ENCODE data around the gene ARSA.
"Not testable (repeated sequence)": the region's sequence is repeated elsewhere in the genome, so short reads cannot be mapped to it uniquely, and the experiment has no call there.

Gene ARSA

GRCh38 chr22:50621356-50621880 is 6.5 kb downstream of the ARSA start:
- peak overlapping the region; percentile 55; the same call in 1 of the 2 replicates for H3K4me3 ChIP-seq (ENCODE audit: low read length)
- TF ChIP-seq ZNF274 (IDR thresholded peaks at IDR 0.05; ENCODE audit: low read depth, low read length) = no peak

GRCh38 chr22:50620593-50621355 is 7.2 kb downstream of the ARSA start:
- TF ChIP-seq ZNF274 (IDR thresholded peaks at IDR 0.05; ENCODE audit: low read depth, low read length) = no peak
- peak overlapping the region; percentile 55; the same call in 1 of the 2 replicates for H3K4me3 ChIP-seq (ENCODE audit: low read length)

- H3K4me3 ChIP-seq (ENCODE audit: low read length) = not testable (repeated sequence)
These were observed 13.7 kb downstream of the ARSA start for GRCh38 chr22:50614296-50614695.

DNA sequence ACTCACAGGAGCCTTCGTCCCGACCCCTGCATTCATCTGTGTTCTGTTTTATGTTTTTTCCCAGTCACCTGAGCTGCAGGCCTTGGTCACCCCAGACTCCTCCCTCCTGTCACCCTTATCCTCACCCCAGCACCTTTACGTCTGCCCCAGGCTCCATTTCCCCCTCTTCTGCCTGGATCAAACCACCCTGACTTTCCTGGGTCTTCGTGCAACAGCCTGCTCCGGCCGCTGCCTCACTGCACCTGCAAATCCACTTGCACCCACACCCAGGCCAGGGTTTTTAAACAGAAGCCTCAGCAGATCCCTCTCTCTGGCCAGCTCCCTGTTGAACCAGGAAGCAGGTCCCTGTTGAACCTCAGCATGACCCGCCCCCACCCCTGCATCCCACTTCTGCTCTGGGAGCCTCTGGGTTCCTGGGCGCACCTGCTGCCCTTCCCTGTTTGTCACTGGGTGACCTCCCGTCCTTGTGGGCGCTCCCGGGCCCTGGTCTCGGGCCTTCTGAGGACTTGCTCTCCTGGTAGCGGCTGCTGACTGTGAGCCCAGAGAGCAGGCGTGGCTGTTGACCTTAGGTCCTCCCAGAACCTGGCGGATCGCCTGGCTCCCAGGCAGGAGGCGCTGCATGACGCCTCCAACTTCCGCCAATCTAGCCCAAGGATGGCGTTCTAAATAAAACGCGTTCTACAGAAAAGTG is 14.5 kb downstream of the ARSA start:
- no peak for TF ChIP-seq ZNF274 (IDR thresholded peaks at IDR 0.05; ENCODE audit: low read depth, low read length)
- H3K4me3 ChIP-seq (ENCODE audit: low read length) = no peak overlapping the region

- no peak overlapping the region for H3K4me3 ChIP-seq (ENCODE audit: low read length)
- no peak for TF ChIP-seq ZNF274 (IDR thresholded peaks at IDR 0.05; ENCODE audit: low read depth, low read length)
These were observed 15.3 kb downstream of the ARSA start for GRCh38 chr22:50612528-50613221.

GRCh38 chr22:50612168-50612527 is 15.8 kb downstream of the ARSA start:
- no peak for TF ChIP-seq ZNF274 (IDR thresholded peaks at IDR 0.05; ENCODE audit: low read depth, low read length)

DNA sequence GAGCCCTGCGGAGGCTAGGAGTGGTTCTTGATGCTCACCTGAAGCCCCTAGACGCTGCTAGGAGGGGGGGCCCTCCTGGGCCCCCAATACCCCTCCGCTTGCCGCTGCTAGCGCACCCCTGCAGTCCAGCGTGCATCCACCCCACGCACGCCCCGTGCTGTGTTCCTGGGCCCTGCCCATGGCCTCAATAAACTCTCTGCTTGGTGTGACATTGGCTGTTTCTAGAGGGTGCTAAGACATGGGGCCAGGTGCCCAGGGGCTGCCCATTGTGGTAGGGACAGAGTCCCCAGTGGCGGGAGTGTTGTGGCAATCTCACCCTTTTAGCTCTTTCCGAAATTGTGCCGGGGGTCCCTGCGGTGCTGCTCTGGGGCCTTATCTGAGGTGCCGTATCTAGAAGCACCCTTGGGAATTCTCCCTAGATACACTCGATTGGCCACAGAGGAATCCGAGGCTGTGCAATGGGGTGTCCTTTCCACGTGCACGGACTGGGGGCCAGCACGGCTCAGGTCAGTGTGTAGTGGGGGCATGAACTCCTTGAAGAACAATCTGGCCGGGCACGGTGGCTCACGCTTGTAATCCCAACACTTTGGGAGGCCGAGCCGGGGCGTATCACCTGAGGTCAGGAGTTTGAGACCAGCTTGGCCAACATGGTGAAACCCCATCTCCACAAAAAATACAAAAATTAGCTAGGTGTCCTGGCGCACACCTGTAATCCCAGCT is 16.5 kb downstream of the ARSA start:
- no peak for TF ChIP-seq ZNF274 (IDR thresholded peaks at IDR 0.05; ENCODE audit: low read depth, low read length)

More at GRCh38 chr22:50612168-50612527, 15.8 kb downstream of the ARSA start:
- no peak overlapping the region for H3K4me3 ChIP-seq (ENCODE audit: low read length)

GRCh38 chr22:50610581-50610980 is 17.4 kb downstream of the ARSA start:
- H3K4me3 ChIP-seq (ENCODE audit: low read length) = no peak overlapping the region
- no peak for TF ChIP-seq ZNF274 (IDR thresholded peaks at IDR 0.05; ENCODE audit: low read depth, low read length)

More for the DNA sequence above, 16.5 kb downstream of the ARSA start:
- no peak overlapping the region for H3K4me3 ChIP-seq (ENCODE audit: low read length)

- H3K4me3 ChIP-seq (ENCODE audit: low read length) = no peak overlapping the region
- no peak for TF ChIP-seq ZNF274 (IDR thresholded peaks at IDR 0.05; ENCODE audit: low read depth, low read length)
These were observed 17.9 kb downstream of the ARSA start for GRCh38 chr22:50610041-50610451.

GRCh38 chr22:50609599-50609998 is 18.4 kb downstream of the ARSA start:
- no peak for TF ChIP-seq ZNF274 (IDR thresholded peaks at IDR 0.05; ENCODE audit: low read depth, low read length)
- no peak overlapping the region for H3K4me3 ChIP-seq (ENCODE audit: low read length)

DNA sequence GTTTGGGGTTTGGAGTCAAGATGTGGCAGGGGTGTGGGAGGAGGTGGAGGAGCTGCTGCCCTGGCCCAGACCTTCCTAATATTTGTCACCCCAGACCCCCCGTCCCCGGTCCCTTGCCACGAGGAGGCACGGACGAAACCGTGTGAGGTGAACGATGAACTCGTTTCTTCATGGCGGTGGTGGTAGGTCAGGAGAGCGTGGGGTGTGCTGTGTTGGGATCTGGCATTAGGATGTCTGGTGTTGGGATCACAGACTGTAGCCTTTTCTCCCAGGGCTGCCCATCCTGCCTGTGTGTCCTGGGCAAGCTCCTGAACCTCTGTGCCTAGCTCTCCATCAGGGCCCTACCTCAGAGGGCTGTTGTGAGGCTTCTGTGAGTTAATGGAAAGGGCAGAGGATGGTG is 19.0 kb downstream of the ARSA start:
- TF ChIP-seq ZNF274 (IDR thresholded peaks at IDR 0.05; ENCODE audit: low read depth, low read length) = no peak
- no peak overlapping the region for H3K4me3 ChIP-seq (ENCODE audit: low read length)

GRCh38 chr22:50608058-50608840 is 19.7 kb downstream of the ARSA start:
- not testable (repeated sequence) for H3K4me3 ChIP-seq (ENCODE audit: low read length)

DNA sequence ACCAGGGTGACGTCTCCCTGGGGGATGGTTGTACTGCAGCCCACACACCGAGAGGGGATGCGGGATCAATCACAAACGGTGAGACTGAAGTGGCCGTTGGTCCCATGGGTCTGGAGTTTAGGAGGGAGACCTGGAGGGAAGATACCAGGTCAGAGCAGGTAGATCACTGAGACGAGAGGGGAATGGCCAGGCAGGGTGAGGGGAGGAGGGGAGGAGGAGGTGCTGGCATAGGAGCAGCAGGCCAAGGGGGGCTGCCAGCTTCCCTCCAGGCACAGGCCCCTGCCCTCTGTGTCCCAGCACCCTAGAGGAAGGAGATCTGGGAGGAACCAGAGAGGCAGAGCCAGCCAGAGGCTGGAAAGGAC is 20.3 kb downstream of the ARSA start:
- no peak overlapping the region for H3K4me3 ChIP-seq (ENCODE audit: low read length)
- TF ChIP-seq ZNF274 (IDR thresholded peaks at IDR 0.05; ENCODE audit: low read depth, low read length) = no peak
